Peyer's patch (tissue), 4 donors: ENCODE measurements around the gene PKD2. TPM values are rescaled to one million over a fixed set of nuclear protein-coding genes. Genes with fewer than 3 reads are reported as not detected.
"Not testable (repeated sequence)": the region's sequence is repeated elsewhere in the genome, so short reads cannot be mapped to it uniquely, and the experiment has no call there.

ENCODE experiments used
- DNase-seq, 3 donors: peaks; one replicate each; pipeline ENCODE4 v3.0.0-alpha.2; 2017 to 2019
- H3K27ac ChIP-seq, 4 donors: fragments of 200-600 bp; sonication (generic); one replicate each; pipeline ENCODE4 v1.5.1; 2016 to 2019
- H3K27me3 ChIP-seq, 2 donors: fragments of 200-600 bp; sonication (generic); one replicate each; pipeline ENCODE4 v1.5.1; 2019
- H3K36me3 ChIP-seq, 3 donors: fragments of 200-600 bp; sonication (generic); one replicate each; pipeline ENCODE4 v1.5.1; 2016 to 2019
- H3K4me1 ChIP-seq, 4 donors: fragments of 200-600 bp; sonication (generic); one replicate each; pipeline ENCODE4 v1.5.1; 2016 to 2019
- H3K4me3 ChIP-seq, 4 donors: fragments of 200-600 bp; sonication (generic); 1 replicate in 3 of 4; 2 replicates in 1 of 4; pipeline ENCODE4 v1.5.1; 2016 to 2019; ENCODE audit warnings: mild to moderate bottlenecking in 1 of 4
- H3K9me3 ChIP-seq, 4 donors: fragments of 200-600 bp; sonication (generic); one replicate each; pipeline ENCODE4 v1.5.1; 2016 to 2019; ENCODE audit warnings: mild to moderate bottlenecking in 1 of 4
- CTCF ChIP-seq, 6 experiments: fragments of 450-650 bp in 4 of 6; fragments of 200-600 bp in 2 of 6; sonication (generic) in 1 of 6; IDR thresholded peaks; one replicate each; pipeline ENCODE4 v1.5.1; 2017 to 2019; ENCODE audit warnings: antibody characterized with exemption in 6 of 6, mild to moderate bottlenecking in 3 of 6, moderate library complexity in 1 of 6
- POLR2A ChIP-seq, 2 donors: fragments of 450-650 bp; IDR thresholded peaks; one replicate each; pipeline ENCODE4 v1.5.1; 2017; ENCODE audit warnings: antibody characterized with exemption in 2 of 2, mild to moderate bottlenecking in 2 of 2, moderate library complexity in 2 of 2
- total RNA-seq, 4 donors: library from RNA; depleted of rRNA; stranded (reverse); fragments of >200 nt; gene quantifications; one replicate each; pipeline ENCODE4 v1.1.0, GENCODE V29; 2016

Gene PKD2
- total RNA-seq, 4 donors from 2014 or later, result 9.8 to 238 (median 23.4) TPM

- Histone ChIP-seq H3K27ac (no peak overlapping the region), H3K9me3 (no peaks in the 10 kb centered on the region), H3K4me1 (no peaks in the 10 kb centered on the region), H3K4me3 (no peak overlapping the region), H3K36me3 (no peaks in the 10 kb centered on the region), H3K27me3 (no peaks in the 10 kb centered on the region)
- DNase-seq, result no peak
- TF ChIP-seq POLR2A (IDR thresholded peaks at IDR 0.05) (no peak), CTCF (IDR thresholded peaks at IDR 0.05) (no peak)
Observed at GRCh38 chr4:87989765-87990164, 17.7 kb upstream of the PKD2 start.

DNA sequence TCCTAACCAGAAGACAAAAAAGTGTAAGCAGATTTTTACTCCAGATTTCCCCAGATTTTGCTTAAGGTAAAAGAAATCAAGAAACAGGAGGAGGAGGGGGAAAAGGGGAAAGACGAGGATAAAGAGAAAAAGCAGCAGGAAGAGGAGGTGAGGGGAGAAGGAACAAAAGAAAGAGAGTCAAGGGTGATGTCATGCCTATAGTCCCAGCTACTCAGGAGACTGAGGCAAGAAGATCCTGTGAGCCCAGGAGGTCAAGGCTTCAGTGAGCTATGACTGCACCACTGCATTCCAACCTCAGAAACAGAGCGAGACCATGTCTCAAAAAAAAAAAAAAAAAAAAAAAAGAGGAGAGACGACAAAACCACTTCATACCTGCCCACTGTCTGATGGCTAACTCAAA is 12.0 kb upstream of the PKD2 start:
- Histone ChIP-seq H3K4me1 (no peaks in the 10 kb centered on the region), H3K27ac (no peak overlapping the region), H3K36me3 (no peaks in the 10 kb centered on the region), H3K9me3 (no peaks in the 10 kb centered on the region), H3K27me3 (no peaks in the 10 kb centered on the region), H3K4me3 (no peak overlapping the region)
- TF ChIP-seq POLR2A (IDR thresholded peaks at IDR 0.05) (no peak), CTCF (IDR thresholded peaks at IDR 0.05) (no peak)
- no peak for DNase-seq

- not testable (repeated sequence) for H3K27ac ChIP-seq, H3K4me3 ChIP-seq, DNase-seq, H3K9me3 ChIP-seq, H3K36me3 ChIP-seq, H3K27me3 ChIP-seq, H3K4me1 ChIP-seq
Observed at GRCh38 chr4:87999191-87999691, 8.2 kb upstream of the PKD2 start.

DNA sequence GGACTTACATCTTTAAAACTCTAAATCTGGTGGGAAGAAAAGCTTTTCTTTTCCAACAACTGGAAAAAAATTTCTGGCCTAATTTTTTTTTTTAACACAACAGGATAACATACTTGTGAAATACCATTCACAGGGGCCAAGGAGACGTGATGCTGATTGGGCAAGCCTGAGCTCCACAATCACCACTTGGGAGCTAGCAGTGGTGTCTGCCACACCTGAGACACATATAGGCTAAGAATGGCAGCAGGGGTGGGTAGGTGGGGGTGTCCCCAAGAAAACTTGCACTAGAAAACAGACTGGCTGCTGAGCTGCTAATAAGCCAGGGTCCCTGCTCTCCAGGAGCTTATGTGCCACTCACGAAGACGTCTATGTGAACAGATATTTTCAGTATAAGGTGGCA is 5.6 kb upstream of the PKD2 start:
- Histone ChIP-seq H3K27me3 (no peaks in the 10 kb centered on the region), H3K4me1 (no peaks in the 10 kb centered on the region), H3K4me3 (no peak overlapping the region), H3K36me3 (no peaks in the 10 kb centered on the region), H3K9me3 (no peaks in the 10 kb centered on the region), H3K27ac (no peak overlapping the region)
- DNase-seq, result no peak
- no peak for TF ChIP-seq CTCF (IDR thresholded peaks at IDR 0.05)
- no peak for TF ChIP-seq POLR2A (IDR thresholded peaks at IDR 0.05)

GRCh38 chr4:88002786-88003185 is 4.6 kb upstream of the PKD2 start:
- Histone ChIP-seq H3K27ac (no peak overlapping the region), H3K4me3 (no peak overlapping the region), H3K4me1 (no peaks in the 10 kb centered on the region), H3K9me3 (no peaks in the 10 kb centered on the region), H3K27me3 (no peaks in the 10 kb centered on the region), H3K36me3 (no peaks in the 10 kb centered on the region)
- no peak for TF ChIP-seq POLR2A (IDR thresholded peaks at IDR 0.05)
- no peak for TF ChIP-seq CTCF (IDR thresholded peaks at IDR 0.05)
- DNase-seq, result no peak

DNA sequence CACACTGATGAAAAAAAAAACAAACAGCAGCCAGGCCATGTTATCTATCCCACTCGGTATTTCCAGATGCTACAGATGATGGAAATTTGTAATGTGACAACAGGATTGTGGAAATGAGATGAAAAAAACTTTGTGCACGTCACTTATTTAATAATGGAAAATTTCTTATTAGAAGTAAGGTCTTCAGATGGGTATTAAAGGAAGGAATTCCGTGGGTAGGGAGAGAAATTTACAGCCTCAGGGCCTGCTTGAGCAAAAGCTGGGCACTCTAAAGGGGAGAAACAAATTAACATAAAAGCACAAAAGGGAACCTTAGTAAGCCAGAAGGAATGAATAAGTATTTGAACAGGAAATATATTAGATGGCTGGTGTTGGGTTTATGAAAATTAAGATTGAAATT is 4.2 kb upstream of the PKD2 start:
- no peak overlapping the region for H3K27ac ChIP-seq
- H3K4me1 ChIP-seq, result peaks cover 0 to 3% (median under 1%) of the 10 kb centered on the region in 4 donors
- DNase-seq, result no peak
- no peaks in the 10 kb centered on the region for H3K36me3 ChIP-seq
- no peak overlapping the region for H3K4me3 ChIP-seq
- H3K9me3 ChIP-seq, result no peaks in the 10 kb centered on the region
- no peaks in the 10 kb centered on the region for H3K27me3 ChIP-seq
- TF ChIP-seq CTCF (IDR thresholded peaks at IDR 0.05) (no peak), POLR2A (IDR thresholded peaks at IDR 0.05) (no peak)
